ENCODE measurements around the gene RB1. TPM values are rescaled to one million over a fixed set of nuclear protein-coding genes. Genes with fewer than 3 reads are reported as not detected.

Gene RB1
- total RNA-seq, 2 experiments from 2014 or later, result 33.5 to 84.4 TPM

- no TSS peak for BruUV-seq (replicated peaks)
- H2AFZ ChIP-seq (ENCODE audit: low read length), result no peak overlapping the region
- H3K4me3 ChIP-seq (ENCODE audit: low read depth, low read length, poor library complexity, severe bottlenecking), result no peak overlapping the region
- H3K4me1 ChIP-seq (ENCODE audit: insufficient read depth, low read length, poor library complexity, severe bottlenecking), result no peaks in the 10 kb centered on the region
- DNase-seq (ENCODE audit: low spot score), result no peak
- peaks cover 28% of the 10 kb centered on the region; the same call in 1 of the 2 replicates for H3K36me3 ChIP-seq (ENCODE audit: insufficient read depth, low read length)
- no peak for TF ChIP-seq EZH2phosphoT487 (IDR thresholded peaks at IDR 0.05; ENCODE audit: borderline replicate concordance, low read depth, low read length)
- TF ChIP-seq CTCF (conservative IDR thresholded peaks at IDR 0.05; ENCODE audit: low read length), result no peak
- no peaks in the 10 kb centered on the region for H3K9me2 ChIP-seq (ENCODE audit: insufficient read depth, low read length)
- H3K79me2 ChIP-seq (ENCODE audit: insufficient read depth, low read depth, low read length), result no peaks in the 10 kb centered on the region
- ChIA-PET CTCF (ENCODE audit: unreplicated experiment) (no interaction called here), POLR2A (interaction anchor here (1.1 kb wide), 1 partner anchor 10 kb away, joined by 3 read pairs; no protein-coding TSS in a partner anchor)
- intact Hi-C loops (cut with micrococcal nuclease; ENCODE audit: unreplicated experiment), result no loop called here
- H4K20me1 ChIP-seq (ENCODE audit: insufficient read depth, low read length), result no peaks in the 10 kb centered on the region
- H3K27ac ChIP-seq (ENCODE audit: low read depth, low read length, poor library complexity, severe bottlenecking), result no peak overlapping the region
- no peaks in the 10 kb centered on the region for H3K9me3 ChIP-seq (ENCODE audit: low read length)
- H3K4me2 ChIP-seq (ENCODE audit: low read length), result no peak overlapping the region
Measured at GRCh38 chr13:48255090-48255489, 48.5 kb upstream of the RB1 start.

GRCh38 chr13:48255954-48256353 lies 47.6 kb upstream of the RB1 start:
- H3K4me2 ChIP-seq (ENCODE audit: low read length), result no peak overlapping the region
- CTCF ChIA-PET (ENCODE audit: unreplicated experiment), result no interaction called here
- intact Hi-C loops (cut with micrococcal nuclease; ENCODE audit: unreplicated experiment), result no loop called here

More at GRCh38 chr13:48255954-48256353, 47.6 kb upstream of the RB1 start:
- POLR2A ChIA-PET, result interaction anchor here (1.1 kb wide), 1 partner anchor 9 kb away, joined by 3 read pairs; no protein-coding TSS in a partner anchor
- Histone ChIP-seq H2AFZ (ENCODE audit: low read length) (no peak overlapping the region), H3K36me3 (ENCODE audit: insufficient read depth, low read length) (peaks cover 32% of the 10 kb centered on the region; the same call in 1 of the 2 replicates), H3K79me2 (ENCODE audit: insufficient read depth, low read depth, low read length) (no peaks in the 10 kb centered on the region), H3K27ac (ENCODE audit: low read depth, low read length, poor library complexity, severe bottlenecking) (no peak overlapping the region), H3K4me3 (ENCODE audit: low read depth, low read length, poor library complexity, severe bottlenecking) (no peak overlapping the region), H3K9me2 (ENCODE audit: insufficient read depth, low read length) (no peaks in the 10 kb centered on the region), H3K4me1 (ENCODE audit: insufficient read depth, low read length, poor library complexity, severe bottlenecking) (no peaks in the 10 kb centered on the region), H3K9me3 (ENCODE audit: low read length) (no peaks in the 10 kb centered on the region), H4K20me1 (ENCODE audit: insufficient read depth, low read length) (no peaks in the 10 kb centered on the region)
- no TSS peak for BruUV-seq (replicated peaks)
- TF ChIP-seq EZH2phosphoT487 (IDR thresholded peaks at IDR 0.05; ENCODE audit: borderline replicate concordance, low read depth, low read length) (no peak), CTCF (conservative IDR thresholded peaks at IDR 0.05; ENCODE audit: low read length) (no peak)
- DNase-seq (ENCODE audit: low spot score), result no peak

Data from OCI-LY7 (cell line).